HG02642 (cell line): ENCODE data around the gene PIAS3.

Experiments used
- ATAC-seq: cut with Tn5 transposase; IDR thresholded peaks from one replicate; pipeline ENCODE4 v1.9.1; 2021; ENCODE audit warnings: mild to moderate bottlenecking; ENCODE audit not compliant: unreplicated experiment, poor library complexity

Gene PIAS3

GRCh38 chr1:145858901-145859490 lies at the start of gene PIAS3:
Gene PIAS3, minus strand, starts transcription at chr1:145859081. Its CDS starts 91 bp downstream, at chr1:145858990.
- ATAC-seq = peak; percentile 91

- no peak for ATAC-seq
These were observed 49.8 kb upstream of the PIAS3 start for GRCh38 chr1:145908653-145909052.

DNA sequence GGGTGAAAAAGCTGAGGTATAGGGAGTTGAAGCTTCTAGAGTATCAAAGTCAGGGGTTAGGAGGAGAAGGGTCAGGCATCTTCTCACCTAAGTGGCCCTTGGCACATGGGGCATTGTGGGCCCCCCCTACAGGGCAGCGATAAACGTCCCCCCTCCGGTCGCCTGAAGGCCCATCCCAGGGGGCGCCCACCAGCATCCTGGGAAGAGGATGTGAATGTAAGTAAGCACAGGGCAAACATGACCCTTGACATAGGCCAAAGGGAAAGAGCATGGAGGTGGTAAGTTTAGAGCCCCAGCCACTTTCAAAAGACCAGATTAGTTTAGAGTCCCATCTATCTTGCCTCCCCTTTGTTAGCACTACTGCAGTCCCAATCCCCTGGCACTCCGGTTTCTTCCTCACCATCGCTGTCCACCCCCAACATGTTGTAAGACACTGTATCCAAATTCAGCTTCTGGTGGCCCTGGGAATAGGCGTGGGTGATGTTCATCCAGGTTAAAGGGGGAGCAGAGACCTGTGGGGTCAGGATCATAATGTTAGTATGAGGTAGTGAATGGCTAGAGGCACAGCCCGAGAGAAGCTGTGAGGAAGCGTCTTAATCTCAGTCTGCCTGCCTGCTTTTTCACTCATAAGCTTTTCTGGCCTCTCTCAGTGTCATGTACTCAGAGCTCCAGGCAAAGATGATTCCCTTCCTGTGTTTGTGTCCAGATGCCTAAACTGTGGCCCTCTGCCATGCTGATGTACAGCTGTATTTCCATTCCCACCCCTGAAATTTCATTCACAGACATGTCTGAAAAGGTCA lies 48.3 kb upstream of the PIAS3 start:
- no peak for ATAC-seq

DNA sequence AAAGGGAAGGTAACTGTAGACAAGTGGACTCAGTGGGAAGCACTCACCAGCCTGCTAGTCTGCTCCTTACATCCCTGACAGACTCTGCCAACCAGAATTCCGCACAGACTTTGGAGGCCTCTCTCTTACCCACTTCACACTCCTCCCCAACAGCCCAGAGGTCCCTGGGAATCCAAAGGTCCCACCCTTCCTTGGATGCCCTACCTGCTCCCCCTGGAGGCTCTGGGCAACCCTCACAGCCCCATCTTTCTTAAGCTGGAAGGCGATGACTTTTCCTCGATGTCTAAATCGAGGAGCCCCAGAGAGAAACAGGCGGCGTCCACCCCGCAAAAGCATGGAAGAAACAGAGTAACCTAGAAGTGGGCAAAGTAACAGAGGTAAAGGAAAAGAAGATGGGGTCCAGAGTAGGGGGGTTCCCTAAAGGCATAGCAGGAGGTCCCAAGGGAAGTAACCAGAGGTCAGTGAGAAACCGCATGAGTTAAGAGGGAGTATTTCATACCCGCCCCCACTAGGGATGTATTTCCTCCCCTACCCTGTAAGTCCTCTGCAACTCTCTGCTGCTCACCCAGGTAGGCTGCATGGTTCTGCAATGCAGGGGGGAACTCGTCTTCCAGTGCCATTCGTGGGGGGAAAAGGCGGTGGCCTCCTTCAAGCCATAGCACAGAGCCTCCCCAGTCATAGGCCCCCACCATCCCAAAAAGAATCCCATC lies 42.6 kb upstream of the PIAS3 start:
- no peak for ATAC-seq

DNA sequence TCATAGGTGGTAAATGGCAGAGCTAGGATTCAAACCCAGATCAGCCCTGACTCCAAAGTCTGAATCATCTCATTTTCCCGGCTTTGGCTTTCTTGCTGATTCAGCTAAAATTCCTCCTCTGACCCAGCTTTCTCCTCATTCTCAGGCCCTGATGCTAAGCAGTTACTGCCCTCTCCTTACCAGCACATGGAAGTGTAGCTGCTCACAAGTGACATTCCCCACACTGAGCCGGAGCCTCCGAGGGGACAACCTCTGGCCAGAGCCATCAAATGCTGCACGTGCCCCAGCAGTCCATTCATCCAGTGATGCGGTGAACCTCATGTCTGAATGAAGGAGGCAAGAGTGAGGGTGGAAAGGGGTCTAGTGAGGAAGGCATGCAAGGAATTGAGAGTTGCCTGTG lies 39.9 kb upstream of the PIAS3 start:
- no peak for ATAC-seq

- ATAC-seq = no peak
These were observed 39.1 kb upstream of the PIAS3 start for GRCh38 chr1:145897969-145898368.

- no peak for ATAC-seq
These were observed 36.6 kb upstream of the PIAS3 start for GRCh38 chr1:145895471-145895870.

DNA sequence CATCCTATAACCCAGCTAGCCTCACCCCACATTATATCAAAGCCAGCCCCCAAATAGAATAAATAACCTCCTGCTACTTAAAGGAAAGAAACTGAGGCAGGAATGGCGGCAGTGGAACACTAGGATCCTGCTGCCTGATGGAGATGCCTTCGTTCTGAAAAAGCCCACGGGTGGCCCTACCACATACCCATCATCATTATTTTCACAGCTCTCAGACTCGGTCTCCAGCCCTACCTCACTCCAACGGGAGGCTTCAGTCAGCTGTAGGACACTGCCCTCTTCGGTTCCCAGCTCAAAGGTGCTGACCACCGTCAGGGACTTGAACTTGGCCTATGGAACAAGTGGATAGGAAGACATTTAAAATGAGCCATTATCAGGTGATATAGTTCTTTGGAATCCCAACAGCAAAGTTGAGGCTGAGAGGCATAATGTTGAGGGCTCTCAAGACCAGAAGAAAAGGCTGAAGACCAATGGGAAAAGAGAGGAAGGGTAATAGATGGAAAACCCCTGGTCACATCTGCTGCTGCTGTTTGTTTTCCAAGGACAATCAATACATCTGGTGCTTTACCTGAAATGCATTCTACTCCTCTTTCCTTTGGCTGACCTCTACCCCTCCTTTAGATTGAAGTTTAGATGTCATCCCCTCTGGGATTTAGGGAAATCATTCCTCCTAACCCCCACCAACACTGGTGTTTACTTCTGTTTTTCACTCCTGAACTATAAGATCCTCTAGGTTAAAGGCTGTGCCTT lies 34.6 kb upstream of the PIAS3 start:
- no peak for ATAC-seq

DNA sequence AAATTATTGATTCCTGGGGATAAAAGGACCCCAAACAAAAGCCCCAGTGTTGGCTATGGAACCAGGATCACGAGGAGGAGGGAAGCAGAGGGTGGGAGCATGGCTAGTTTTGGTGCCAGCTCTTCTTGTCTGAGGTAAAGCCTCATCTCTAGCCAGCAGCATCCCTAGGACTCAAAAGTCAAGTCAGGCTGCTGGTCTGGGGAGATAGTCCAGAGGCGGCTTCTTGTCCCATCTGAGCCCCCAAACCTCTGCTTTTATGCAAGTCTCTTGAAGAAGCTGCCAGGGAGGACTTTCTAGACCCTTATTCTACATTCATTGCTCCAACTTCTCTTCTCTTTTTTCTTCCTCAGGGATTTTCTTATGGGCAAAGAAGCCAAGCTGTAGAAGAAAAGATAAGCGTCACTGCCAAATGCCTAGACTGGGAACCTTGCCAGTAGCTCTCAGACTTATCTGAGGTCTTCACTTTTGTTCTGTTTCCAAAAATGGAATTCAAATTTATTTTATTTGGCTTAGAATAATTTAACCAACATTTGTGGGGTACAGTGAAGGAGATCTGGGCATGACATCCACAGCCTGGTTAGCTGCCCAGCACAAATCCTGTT lies 33.7 kb upstream of the PIAS3 start:
- ATAC-seq = no peak

DNA sequence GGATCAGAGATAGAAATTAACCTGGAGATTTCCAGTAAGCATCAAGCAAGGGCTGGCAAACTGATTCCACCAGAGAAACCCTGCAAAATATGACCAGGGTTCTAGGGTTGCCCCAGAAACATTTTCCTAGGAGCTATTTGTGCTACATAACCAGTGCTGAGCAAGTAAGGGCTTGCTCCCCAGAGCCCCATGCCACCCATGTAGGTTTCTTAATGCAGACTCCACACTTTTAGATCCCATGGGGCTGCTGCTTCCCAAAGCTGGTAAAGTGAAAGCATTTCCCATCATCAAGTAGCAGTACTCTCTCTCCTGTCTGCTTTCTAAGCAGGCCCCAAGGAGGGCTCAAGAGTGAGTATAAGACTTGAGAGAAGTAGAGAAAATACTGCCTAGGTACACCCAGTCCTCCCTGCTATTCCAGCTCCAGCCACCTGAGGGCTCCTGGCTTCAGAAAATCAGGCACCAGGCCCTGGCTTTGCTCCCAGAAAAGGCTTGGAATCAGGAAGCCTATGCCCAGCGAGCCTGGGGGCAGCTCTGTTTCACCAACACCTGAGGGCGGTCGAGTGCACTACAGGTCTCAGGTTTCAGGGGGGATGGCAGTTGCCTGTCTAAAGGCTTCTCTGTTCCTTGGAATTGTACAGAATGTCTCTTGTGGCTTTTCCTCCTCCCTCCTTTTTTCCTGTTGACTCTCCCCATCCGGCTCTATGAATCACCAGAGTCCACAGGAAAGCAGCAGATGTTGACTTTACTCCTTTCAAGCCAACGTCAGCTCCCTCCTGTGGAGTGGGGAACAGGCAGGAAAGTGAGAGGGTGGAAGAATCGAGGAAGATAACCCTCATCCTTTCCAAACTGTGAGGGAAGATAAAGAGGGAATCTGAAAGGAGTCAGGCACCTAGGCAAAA lies 33.0 kb upstream of the PIAS3 start:
- ATAC-seq = no peak

- no peak for ATAC-seq
These were observed 32.3 kb upstream of the PIAS3 start for GRCh38 chr1:145891143-145891542.

DNA sequence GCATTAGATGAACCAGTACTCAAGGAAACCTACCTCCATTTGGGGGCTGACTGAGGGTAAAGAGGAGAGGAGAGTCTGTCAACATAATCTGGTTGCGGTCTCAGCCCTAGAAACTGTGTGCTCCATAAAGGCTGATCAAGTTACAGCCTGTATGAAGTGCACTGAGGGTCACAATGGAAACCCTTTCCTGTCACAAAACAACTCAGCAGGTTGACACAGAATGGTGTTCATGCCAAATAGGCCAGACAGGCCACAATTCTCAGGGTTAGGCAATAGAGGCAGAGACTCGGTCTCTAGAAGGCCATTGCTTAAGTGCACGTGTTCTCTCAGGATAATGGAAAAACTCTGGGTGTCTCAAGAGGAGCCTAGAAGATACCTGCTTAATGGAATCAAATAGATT lies 30.8 kb upstream of the PIAS3 start:
- no peak for ATAC-seq

DNA sequence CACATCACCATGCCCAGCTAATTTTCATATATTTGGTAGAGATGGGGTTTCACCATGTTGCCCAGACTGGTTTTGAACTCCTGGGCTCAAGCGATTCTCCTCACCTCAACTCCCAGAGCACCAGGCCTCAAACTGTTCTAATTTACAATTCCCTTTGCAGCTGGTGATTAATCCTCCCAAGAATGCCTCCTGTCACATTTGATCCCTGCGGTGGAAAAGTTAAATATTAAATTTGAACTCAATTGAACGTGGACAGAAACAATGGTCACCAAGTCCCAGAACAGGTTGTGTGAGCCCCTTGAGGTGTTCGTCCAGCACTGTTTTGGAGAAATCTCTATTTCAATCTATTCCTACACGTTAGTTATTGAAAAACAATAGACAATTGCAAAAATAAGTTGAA lies 28.8 kb upstream of the PIAS3 start:
- ATAC-seq = no peak

DNA sequence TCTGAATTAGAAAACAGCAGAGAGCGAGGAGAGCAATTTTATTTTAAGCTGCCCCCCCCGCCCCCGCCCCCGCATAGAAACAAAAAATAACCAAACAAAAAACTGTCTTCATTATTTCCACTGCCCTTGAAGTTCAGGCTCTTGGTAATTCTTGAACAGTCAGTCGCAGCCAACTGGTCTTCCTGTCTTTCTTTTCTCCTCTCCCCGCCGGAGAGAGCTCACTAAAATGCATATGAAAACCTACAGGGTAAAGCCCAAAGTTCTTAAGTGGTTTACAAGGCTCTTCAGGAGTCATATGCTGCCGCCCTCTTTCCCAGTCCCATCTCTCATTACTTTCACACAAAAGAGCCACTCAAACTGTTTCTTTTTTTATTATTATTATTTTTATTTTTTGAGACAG lies 27.9 kb upstream of the PIAS3 start:
- ATAC-seq = no peak

- ATAC-seq = no peak
These were observed 27.5 kb upstream of the PIAS3 start for GRCh38 chr1:145886390-145886789.

DNA sequence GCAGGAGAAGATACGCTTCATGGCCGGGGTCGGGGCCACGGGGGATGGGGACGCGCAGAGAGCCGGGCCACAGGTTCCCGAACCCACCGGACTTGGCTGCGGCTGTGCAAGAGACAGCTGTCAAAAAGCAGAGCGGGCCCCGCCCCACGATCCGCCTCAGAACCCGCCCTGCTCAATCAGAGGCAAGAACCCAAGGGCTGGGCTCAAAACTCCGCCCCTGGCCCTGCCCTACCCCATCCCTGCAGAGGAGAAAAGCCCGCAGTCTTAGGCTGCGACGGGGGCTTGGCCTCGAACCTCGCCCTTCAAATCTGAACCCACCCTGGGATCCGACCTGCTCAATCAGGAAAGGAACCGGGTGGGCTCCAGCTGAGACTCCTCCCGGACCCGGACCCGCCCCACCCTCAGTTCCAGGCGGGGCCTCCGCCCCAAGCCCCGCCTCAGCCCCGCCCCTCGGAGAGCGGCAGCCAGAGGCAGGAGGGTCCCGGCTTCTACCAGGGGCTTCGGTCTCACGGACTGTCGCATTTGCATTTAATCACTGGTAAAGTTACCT lies 26.9 kb upstream of the PIAS3 start, which contains the start of gene ANKRD35:
Gene ANKRD35 (minus strand): TSS at position 129 of the 550 bp plus-strand sequence. CDS start 108 bp downstream, at position 21.
- peak; percentile 99 for ATAC-seq

DNA sequence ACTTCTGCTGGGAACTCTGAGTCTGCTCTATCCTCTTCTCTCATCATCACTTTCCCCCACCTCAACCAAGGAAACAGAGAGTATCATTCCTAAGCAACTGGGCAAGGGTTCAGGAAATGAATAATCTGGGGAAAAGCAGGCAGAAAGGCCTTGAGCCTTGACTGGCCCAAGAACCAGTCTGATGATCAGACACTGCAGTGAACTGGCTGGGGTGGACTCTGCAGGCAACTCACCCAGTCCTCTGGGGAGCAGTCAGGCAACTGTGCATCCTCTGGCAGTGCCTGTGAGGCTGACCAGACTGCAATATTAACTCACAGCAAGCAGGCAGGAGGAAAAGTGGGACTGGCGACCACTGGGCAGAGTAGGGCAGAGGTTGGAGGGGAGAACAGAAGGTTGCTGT lies 25.8 kb upstream of the PIAS3 start:
- ATAC-seq = no peak

- ATAC-seq = no peak
These were observed 20.9 kb upstream of the PIAS3 start for GRCh38 chr1:145879775-145880174.

GRCh38 chr1:145878724-145879123 lies 19.8 kb upstream of the PIAS3 start:
- no peak for ATAC-seq
